ENCODE measurements around the gene BORCS5.
"Not testable (repeated sequence)": the region's sequence is repeated elsewhere in the genome, so short reads cannot be mapped to it uniquely, and the experiment has no call there.

BORCS5 gene

GRCh38 chr12:12393171-12393570 lies 36.3 kb downstream of the BORCS5 start:
- DNase-seq (ENCODE audit: low read depth), result no peak

- no peak for DNase-seq (ENCODE audit: low read depth)
Observed at GRCh38 chr12:12396694-12397093, 39.8 kb downstream of the BORCS5 start.

- no peak for DNase-seq (ENCODE audit: low read depth)
Observed at GRCh38 chr12:12397184-12397583, 40.3 kb downstream of the BORCS5 start.

- DNase-seq (ENCODE audit: low read depth), result no peak
Observed at GRCh38 chr12:12398026-12398859, 41.4 kb downstream of the BORCS5 start.

- DNase-seq (ENCODE audit: low read depth), result no peak
Observed at GRCh38 chr12:12399161-12399560, 42.3 kb downstream of the BORCS5 start.

DNA sequence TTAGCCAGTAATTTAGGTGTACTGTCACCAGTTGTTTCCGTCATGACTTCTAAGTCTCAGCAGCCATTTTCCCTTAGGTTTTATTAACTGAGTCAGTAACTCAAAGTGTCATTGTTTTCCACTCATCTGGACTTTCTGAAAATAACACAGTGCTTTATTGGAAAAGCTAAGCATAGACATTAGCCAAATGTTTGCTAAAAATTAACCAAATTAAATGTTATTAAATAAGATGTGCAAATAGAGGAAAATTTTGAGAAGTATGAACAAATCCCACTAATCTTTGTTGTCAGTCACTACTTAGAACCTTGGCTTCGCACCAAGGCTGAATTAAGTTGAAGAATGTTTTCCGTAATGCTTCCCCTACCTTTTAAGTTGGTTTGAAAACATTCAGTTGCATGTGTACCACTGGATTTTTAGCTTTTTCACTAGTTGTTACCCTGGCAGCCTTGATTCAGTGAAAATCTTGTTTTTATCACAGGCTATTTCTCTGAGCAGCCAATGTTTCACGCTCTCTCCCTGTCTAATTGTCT lies 43.0 kb downstream of the BORCS5 start:
- DNase-seq (ENCODE audit: low read depth), result no peak

DNA sequence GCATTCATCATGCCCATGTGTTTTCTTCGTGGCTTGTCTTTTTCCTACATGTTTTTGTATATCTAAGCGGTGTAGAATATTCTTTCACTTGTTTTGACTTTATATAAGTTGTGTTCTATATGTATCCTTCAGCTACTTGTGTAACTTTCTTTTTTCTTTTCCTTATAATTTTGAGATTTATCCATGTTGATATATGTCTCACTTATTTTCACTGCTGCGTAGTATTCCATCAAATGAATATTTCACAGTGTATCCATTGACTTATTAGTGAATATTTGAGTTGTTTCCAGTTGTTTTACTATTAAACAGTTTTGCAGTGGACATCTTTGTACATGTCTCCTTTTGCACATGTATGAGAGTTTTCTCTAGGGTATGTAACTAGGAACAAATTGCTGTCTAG lies 43.9 kb downstream of the BORCS5 start:
- no peak for DNase-seq (ENCODE audit: low read depth)

DNA sequence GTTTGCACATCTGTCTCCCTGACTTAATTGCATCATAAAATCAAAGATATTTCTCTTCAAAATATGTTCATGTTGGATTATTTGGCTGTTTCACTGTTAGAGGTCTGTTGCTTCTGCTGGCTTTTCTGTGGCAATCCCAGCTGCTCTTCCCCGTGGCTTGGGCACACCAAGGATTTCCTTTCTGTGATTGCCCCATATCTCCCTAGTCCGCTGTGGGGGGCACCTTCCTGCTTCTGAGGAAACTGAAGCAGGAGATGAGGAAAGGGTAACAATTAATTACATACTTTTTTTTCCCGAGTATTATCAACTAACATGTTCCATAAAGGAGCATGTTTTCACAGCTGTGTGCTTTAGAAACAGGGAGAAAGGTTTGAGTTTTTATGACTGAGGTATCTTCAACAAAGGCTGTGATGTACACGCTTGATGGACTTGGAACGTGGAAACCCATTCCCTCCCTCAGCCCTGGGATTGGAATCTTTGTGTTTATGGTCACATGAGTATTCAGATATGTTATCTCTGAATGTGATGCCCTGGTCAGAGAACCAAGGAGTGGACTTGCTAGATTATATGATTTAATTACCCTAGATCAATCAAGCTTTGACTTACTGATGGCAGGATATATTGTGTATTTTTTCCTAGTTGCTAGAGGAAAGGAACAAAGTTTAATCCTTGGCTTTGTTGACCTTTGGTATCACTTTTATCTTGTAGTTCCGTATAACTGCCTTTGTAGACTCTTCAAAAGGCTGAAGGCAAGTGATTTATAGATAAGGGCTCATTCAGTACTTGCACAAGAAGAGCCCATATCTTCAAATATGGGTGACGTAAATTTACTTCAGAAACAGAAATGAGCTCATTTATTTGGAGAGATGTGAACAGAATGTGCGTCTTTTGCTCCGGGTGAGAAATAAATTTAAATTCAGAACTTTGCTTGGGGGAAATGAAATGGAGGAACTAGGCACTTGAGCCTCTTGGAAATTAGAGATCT lies 46.7 kb downstream of the BORCS5 start:
- no peak for DNase-seq (ENCODE audit: low read depth)

DNA sequence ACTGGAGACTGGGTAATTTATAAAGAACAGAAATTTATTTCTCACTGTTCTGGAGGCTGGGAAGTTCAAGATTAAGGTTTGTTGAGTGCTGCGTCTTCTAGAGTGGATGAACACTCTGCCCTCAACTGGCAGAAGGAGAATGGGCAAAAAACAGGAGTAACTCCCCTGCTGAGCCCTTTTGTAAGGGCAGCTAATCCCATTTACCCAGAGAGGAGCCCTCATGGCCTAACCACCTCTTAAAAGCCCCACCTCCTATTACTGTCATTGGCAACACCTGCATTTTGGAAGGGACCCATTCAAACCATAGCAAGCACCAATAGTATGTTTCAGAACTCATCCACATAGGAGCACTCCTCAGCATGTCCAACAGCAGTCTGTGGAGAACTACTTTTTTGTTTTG lies 47.4 kb downstream of the BORCS5 start:
- no peak for DNase-seq (ENCODE audit: low read depth)

- no peak for DNase-seq (ENCODE audit: low read depth)
Observed at GRCh38 chr12:12405882-12406281, 49.0 kb downstream of the BORCS5 start.

GRCh38 chr12:12406762-12407161 lies 49.9 kb downstream of the BORCS5 start:
- DNase-seq (ENCODE audit: low read depth), result no peak

DNA sequence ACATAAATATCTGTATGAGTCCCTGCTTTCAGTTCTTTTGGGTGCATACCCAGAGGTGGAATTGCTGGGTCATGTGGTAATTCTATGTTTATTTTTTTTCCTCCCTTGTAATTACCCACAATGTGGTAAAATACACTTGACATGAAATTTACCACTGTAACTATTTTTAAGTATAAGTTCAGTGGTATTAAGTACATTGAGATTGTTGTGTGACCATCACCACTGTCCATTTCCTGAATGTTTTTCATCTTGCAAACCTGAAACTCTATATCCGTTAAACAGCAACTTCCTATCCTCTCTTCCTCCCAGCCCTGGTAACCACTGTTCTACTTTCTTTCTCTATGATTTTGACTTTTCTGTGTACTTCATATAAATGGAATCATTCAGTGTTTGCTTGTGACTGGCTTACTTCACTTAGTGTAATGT lies 51.4 kb downstream of the BORCS5 start:
- DNase-seq (ENCODE audit: low read depth), result no peak

- not testable (repeated sequence) for DNase-seq (ENCODE audit: low read depth)
Observed at GRCh38 chr12:12409337-12409736, 52.5 kb downstream of the BORCS5 start.

DNA sequence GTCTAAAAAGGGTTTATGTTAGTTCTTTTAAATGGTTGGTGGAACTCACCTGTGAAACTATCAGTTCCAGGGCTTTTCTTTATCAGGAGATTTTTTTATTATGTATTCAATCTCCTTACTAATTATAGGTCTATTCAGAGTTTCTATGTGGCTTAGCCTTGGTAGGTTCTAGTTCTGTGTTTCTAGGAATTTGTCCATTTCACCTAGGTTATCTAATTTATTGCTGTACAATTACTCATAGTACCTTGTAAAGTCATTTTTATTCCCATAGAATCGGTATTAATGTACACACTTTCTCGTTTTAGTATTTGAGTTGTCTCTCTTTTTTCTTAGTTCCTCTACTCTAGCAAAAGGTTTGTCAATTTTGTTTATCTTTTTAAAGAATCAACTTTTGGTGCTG lies 59.0 kb downstream of the BORCS5 start:
- no peak for DNase-seq (ENCODE audit: low read depth)

GRCh38 chr12:12419165-12419564 lies 62.3 kb downstream of the BORCS5 start:
- not testable (repeated sequence) for DNase-seq (ENCODE audit: low read depth)

DNA sequence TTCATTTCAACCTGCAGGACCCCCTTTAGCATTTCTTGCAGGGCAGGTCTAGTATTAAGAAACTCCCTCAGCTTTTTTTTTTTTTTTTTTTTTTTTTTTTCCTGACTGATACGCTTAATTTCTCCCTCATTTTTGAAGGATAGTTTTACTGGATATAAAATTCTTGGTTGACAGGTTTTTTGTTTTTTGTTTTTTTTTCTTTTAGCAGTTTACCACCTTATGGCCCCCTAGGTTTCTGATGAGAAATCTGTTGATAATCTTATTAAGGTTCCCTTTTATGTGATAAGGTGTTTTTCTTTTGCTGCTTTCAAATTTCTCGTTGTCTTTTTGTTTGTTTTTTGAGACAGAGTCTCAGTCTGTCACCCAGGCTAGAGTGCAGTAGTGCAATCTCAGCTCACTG lies 66.5 kb downstream of the BORCS5 start:
- DNase-seq (ENCODE audit: low read depth), result no peak

GRCh38 chr12:12425001-12425400 lies 68.1 kb downstream of the BORCS5 start:
- DNase-seq (ENCODE audit: low read depth), result no peak

DNA sequence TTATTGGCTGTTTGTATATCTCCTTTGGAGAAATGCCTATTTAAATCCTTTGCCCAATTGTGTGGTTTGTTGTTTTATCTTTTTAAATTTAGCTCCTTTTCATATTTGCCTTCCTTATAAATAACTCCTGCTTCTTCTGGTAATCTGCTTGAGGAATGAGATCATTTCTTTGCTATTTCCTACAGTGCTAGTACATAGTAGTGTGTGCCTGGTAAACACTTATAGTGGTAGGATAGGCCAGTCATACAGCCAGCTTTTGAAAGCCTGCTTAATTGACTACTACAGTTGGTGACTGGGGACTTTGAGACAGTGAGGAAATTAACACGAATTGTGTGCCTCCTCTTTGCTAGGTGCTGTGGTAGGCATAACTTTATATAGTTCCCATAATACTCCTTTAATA lies 68.7 kb downstream of the BORCS5 start:
- no peak for DNase-seq (ENCODE audit: low read depth)

DNA sequence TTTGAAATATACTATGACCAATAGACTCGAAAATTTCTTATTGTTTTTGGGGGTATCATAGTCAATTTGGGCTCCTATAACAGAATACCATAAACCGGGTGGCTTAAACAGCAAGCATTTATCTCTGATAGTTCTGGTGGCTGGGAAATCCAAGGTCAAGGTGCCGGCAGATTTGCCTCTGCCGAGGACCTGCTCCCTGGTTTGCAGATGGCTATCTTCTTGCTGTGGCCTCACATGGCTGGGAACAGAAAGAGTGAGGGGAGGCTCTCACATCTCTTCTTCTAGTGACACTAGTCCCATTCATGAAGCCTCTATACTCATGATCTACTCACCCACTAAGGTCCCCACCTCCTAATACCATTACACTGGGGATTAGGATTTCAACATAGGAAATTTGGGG lies 70.7 kb downstream of the BORCS5 start:
- DNase-seq (ENCODE audit: low read depth), result no peak

- no peak for DNase-seq (ENCODE audit: low read depth)
Observed at GRCh38 chr12:12428047-12428446, 71.2 kb downstream of the BORCS5 start.

GRCh38 chr12:12428961-12429657 lies 72.2 kb downstream of the BORCS5 start:
- DNase-seq (ENCODE audit: low read depth), result no peak

- no peak for DNase-seq (ENCODE audit: low read depth)
Observed at GRCh38 chr12:12432364-12432763, 75.5 kb downstream of the BORCS5 start.
